Measurements from ENCODE around the gene DPP3.

DNA sequence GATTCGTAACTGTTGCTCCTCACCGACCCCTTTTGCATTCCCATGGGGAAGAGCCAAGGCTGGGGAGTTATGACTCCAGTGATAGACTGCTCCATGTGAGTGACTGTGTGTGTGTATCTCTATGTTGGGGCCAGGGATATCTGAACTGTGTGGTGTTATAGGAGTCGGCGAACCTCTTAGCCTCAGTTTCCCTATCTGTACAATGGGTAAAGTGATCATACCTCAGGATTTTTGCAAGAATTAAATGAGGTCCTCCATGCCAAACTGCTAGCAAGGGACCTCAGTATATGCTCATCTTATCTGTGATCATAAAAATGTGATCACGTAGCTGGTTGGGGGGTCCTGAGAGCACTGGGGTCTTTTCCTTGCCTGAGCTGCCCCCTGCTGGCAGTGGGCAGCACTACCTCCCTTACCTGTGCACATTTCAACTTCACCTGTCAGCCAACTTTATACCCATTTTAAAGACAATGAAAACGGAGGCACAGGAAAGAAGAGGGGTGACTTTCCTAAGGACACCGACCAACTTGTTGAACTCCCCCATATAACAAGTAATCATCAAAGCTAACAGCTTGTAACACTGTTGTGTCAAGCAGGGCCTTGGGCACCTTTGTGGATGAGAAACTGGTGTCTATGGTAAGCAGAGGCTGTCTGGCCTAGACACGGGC lies 1.4 kb upstream of the DPP3 start:
- TF ChIP-seq, protein P1, sequence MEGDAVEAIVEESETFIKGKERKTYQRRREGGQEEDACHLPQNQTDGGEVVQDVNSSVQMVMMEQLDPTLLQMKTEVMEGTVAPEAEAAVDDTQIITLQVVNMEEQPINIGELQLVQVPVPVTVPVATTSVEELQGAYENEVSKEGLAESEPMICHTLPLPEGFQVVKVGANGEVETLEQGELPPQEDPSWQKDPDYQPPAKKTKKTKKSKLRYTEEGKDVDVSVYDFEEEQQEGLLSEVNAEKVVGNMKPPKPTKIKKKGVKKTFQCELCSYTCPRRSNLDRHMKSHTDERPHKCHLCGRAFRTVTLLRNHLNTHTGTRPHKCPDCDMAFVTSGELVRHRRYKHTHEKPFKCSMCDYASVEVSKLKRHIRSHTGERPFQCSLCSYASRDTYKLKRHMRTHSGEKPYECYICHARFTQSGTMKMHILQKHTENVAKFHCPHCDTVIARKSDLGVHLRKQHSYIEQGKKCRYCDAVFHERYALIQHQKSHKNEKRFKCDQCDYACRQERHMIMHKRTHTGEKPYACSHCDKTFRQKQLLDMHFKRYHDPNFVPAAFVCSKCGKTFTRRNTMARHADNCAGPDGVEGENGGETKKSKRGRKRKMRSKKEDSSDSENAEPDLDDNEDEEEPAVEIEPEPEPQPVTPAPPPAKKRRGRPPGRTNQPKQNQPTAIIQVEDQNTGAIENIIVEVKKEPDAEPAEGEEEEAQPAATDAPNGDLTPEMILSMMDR (IDR thresholded peaks at IDR 0.05; ENCODE audit: insufficient read depth, low read depth, low read length) = peak; percentile 64
- TF ChIP-seq EZH2 (IDR thresholded peaks at IDR 0.05; ENCODE audit: insufficient read depth, low read length) = no peak
